ENCODE data around the gene FGF14.

FGF14 gene

DNA sequence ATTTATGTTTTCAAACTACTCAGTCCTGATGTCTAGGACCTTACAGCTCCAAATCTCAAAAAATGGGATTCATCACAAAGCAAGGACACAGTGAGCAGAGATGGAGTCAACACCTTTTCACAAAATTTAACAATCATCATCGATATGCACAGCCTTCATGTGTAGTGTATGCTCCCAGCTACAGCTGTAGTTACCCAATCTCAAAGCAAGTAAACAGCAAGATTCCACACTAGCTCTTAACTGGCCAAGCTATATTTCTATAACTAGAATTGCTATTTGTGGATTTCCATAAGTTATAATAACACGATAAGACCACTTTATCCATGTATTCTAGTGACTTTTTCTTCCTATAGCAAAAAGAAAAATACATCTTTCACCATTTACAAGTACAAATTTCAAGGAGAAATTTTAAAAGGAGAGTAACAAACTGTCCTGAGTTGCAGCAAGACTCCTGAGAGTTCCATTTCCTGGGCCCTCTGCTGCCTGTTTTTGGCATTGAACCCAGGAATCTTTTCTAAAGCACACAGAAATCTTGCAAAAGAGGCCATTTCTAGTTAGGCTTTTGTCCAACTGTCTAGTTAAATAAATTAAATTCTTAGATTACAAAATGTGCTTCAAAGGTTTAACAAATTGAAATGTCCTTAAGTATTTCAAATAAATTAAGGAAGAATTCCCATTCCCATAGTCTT lies 460.6 kb downstream of the FGF14 start:
- H3K27ac ChIP-seq (ENCODE audit: low read depth, low read length) = no peak overlapping the region
- H3K9ac ChIP-seq (ENCODE audit: low read depth in 1 of 2, low read length in 2 of 2) = no peak overlapping the region
- no peaks in the 10 kb centered on the region for H3K36me3 ChIP-seq (ENCODE audit: control insufficient read depth in 1 of 2, insufficient read depth in 2 of 2, low read length in 2 of 2)
- no peaks in the 10 kb centered on the region for H3K4me1 ChIP-seq (ENCODE audit: control insufficient read depth in 1 of 2, insufficient read depth in 2 of 2, low read length in 2 of 2)
- H3K9me3 ChIP-seq (ENCODE audit: control insufficient read depth in 1 of 2, low read length in 2 of 2) = no peaks in the 10 kb centered on the region
- no peak overlapping the region for H3K4me3 ChIP-seq (ENCODE audit: low read depth in 1 of 2, low read length in 2 of 2)
- no peaks in the 10 kb centered on the region for H3K27me3 ChIP-seq (ENCODE audit: control insufficient read depth in 1 of 2, insufficient read depth in 2 of 2, low read length in 2 of 2)

DNA sequence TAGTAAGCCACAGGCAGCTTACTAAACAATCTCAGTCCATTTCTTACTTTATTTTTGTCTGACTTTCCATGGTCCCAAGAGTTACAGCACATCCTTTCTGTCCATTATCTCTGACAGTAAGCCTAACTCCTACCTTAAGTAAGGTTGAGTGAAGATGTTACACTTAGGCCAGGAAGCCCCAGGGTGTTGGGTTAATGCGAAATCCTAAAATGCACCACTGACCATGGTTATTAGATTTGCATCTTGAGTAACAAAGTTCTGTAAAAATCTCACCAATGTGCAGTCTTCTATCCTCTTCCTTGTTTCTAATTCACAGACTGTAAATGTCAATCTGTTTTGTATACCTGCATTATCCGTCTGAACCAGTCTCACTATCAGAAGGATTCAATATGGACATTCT lies 462.5 kb downstream of the FGF14 start:
- Histone ChIP-seq H3K36me3 (ENCODE audit: control insufficient read depth in 1 of 2, insufficient read depth in 2 of 2, low read length in 2 of 2) (no peaks in the 10 kb centered on the region), H3K27ac (ENCODE audit: low read depth, low read length) (no peak overlapping the region), H3K4me1 (ENCODE audit: control insufficient read depth in 1 of 2, insufficient read depth in 2 of 2, low read length in 2 of 2) (no peaks in the 10 kb centered on the region)

DNA sequence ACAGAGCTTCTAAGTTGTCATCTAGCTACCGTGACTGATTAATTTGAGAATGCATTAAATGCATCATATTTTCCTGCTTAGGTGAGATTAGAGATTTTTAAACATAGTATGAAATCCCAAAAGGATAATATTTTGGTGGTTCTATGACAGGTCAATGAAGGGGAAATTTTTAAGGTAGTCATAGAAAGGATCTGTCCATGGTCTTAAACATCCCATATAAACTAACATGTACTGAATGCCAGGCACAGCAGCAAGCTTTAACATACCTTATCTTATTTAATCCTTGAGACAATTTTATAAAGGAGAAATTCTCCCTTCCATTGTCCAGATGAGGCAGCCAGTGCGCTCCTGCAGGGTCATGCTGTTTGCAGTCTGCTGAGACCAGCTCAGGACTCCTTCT lies 466.0 kb downstream of the FGF14 start:
- Histone ChIP-seq H3K9ac (ENCODE audit: low read depth in 1 of 2, low read length in 2 of 2) (no peak overlapping the region), H3K4me1 (ENCODE audit: control insufficient read depth in 1 of 2, insufficient read depth in 2 of 2, low read length in 2 of 2) (no peaks in the 10 kb centered on the region), H3K27me3 (ENCODE audit: control insufficient read depth in 1 of 2, insufficient read depth in 2 of 2, low read length in 2 of 2) (no peaks in the 10 kb centered on the region), H3K36me3 (ENCODE audit: control insufficient read depth in 1 of 2, insufficient read depth in 2 of 2, low read length in 2 of 2) (no peaks in the 10 kb centered on the region), H3K27ac (ENCODE audit: low read depth, low read length) (no peak overlapping the region), H3K9me3 (ENCODE audit: control insufficient read depth in 1 of 2, low read length in 2 of 2) (no peaks in the 10 kb centered on the region), H3K4me3 (ENCODE audit: low read depth in 1 of 2, low read length in 2 of 2) (no peak overlapping the region)

More for the DNA sequence above, 462.5 kb downstream of the FGF14 start:
- H3K9me3 ChIP-seq (ENCODE audit: control insufficient read depth in 1 of 2, low read length in 2 of 2) = no peaks in the 10 kb centered on the region
- no peaks in the 10 kb centered on the region for H3K27me3 ChIP-seq (ENCODE audit: control insufficient read depth in 1 of 2, insufficient read depth in 2 of 2, low read length in 2 of 2)
- no peak overlapping the region for H3K9ac ChIP-seq (ENCODE audit: low read depth in 1 of 2, low read length in 2 of 2)
- H3K4me3 ChIP-seq (ENCODE audit: low read depth in 1 of 2, low read length in 2 of 2) = no peak overlapping the region

DNA sequence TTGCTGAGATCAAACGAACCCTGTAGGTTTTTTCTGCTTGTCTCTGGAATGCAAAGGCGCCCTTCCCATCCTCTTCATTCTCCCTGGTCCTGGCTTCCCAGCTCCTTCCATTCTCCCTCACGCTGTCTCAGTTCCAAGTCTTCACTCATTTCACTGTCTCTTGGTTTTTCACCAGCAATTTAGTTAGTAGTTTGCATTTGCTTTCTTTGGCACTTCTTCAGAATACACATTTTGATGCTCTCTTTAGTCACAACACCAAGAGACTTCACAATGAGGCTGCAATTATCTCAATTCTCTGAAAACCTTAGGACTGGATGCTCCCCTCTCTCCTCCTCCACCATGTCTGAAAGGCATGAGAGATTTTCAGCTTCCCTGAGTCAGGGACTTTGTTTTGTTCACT lies 470.7 kb downstream of the FGF14 start:
- H3K9me3 ChIP-seq (ENCODE audit: control insufficient read depth in 1 of 2, low read length in 2 of 2) = no peaks in the 10 kb centered on the region
- H3K36me3 ChIP-seq (ENCODE audit: control insufficient read depth in 1 of 2, insufficient read depth in 2 of 2, low read length in 2 of 2) = no peaks in the 10 kb centered on the region

DNA sequence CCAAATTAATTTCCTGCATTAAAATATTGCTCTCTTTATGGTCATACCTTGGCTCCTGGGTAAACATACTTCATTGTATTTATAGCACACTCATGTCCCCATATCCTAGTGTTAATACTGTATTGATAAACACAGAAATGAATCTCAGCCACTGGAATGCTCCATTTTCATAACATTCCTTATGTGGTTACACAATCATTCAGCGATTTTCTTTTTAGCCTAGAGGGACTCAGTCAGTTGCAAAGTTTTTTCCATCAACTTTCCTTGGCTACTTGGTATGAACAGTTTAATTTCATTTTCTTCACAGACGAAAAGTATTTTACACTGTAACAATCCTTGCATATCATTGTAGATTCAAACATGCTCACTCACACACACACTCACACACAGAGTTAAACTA lies 471.5 kb downstream of the FGF14 start:
- H3K9me3 ChIP-seq (ENCODE audit: control insufficient read depth in 1 of 2, low read length in 2 of 2) = no peaks in the 10 kb centered on the region
- H3K27ac ChIP-seq (ENCODE audit: low read depth, low read length) = no peak overlapping the region
- H3K36me3 ChIP-seq (ENCODE audit: control insufficient read depth in 1 of 2, insufficient read depth in 2 of 2, low read length in 2 of 2) = no peaks in the 10 kb centered on the region
- no peaks in the 10 kb centered on the region for H3K27me3 ChIP-seq (ENCODE audit: control insufficient read depth in 1 of 2, insufficient read depth in 2 of 2, low read length in 2 of 2)
- H3K9ac ChIP-seq (ENCODE audit: low read depth in 1 of 2, low read length in 2 of 2) = no peak overlapping the region
- no peaks in the 10 kb centered on the region for H3K4me1 ChIP-seq (ENCODE audit: control insufficient read depth in 1 of 2, insufficient read depth in 2 of 2, low read length in 2 of 2)
- H3K4me3 ChIP-seq (ENCODE audit: low read depth in 1 of 2, low read length in 2 of 2) = no peak overlapping the region

More for the DNA sequence above, 470.7 kb downstream of the FGF14 start:
- Histone ChIP-seq H3K27me3 (ENCODE audit: control insufficient read depth in 1 of 2, insufficient read depth in 2 of 2, low read length in 2 of 2) (no peaks in the 10 kb centered on the region), H3K4me1 (ENCODE audit: control insufficient read depth in 1 of 2, insufficient read depth in 2 of 2, low read length in 2 of 2) (no peaks in the 10 kb centered on the region), H3K4me3 (ENCODE audit: low read depth in 1 of 2, low read length in 2 of 2) (no peak overlapping the region), H3K9ac (ENCODE audit: low read depth in 1 of 2, low read length in 2 of 2) (no peak overlapping the region), H3K27ac (ENCODE audit: low read depth, low read length) (no peak overlapping the region)

DNA sequence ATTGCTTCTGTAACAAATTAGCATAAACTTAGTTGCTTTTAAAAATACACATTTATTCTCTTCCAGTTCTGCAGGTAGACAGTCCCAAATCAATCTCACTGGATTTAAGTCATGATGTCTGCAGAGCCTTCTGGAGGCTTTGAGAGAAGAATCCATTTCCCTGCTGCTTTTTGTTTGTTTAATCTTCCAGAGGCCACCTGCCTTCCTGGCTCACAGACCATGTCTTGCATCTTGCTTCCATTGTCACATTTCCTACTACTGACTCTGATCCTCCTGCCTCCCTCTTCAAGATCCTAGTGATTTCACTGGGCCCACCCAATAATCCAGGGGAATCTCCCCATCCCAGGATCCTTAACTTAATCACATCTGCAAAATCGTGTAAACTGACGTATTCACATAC lies 476.1 kb downstream of the FGF14 start:
- no peaks in the 10 kb centered on the region for H3K9me3 ChIP-seq (ENCODE audit: control insufficient read depth in 1 of 2, low read length in 2 of 2)
- peaks cover 3 to 6% of the 10 kb centered on the region in 2 donors for H3K27me3 ChIP-seq (ENCODE audit: control insufficient read depth in 1 of 2, insufficient read depth in 2 of 2, low read length in 2 of 2)
- no peak overlapping the region for H3K9ac ChIP-seq (ENCODE audit: low read depth in 1 of 2, low read length in 2 of 2)
- no peak overlapping the region for H3K4me3 ChIP-seq (ENCODE audit: low read depth in 1 of 2, low read length in 2 of 2)
- no peaks in the 10 kb centered on the region for H3K4me1 ChIP-seq (ENCODE audit: control insufficient read depth in 1 of 2, insufficient read depth in 2 of 2, low read length in 2 of 2)
- no peaks in the 10 kb centered on the region for H3K36me3 ChIP-seq (ENCODE audit: control insufficient read depth in 1 of 2, insufficient read depth in 2 of 2, low read length in 2 of 2)
- H3K27ac ChIP-seq (ENCODE audit: low read depth, low read length) = no peak overlapping the region

DNA sequence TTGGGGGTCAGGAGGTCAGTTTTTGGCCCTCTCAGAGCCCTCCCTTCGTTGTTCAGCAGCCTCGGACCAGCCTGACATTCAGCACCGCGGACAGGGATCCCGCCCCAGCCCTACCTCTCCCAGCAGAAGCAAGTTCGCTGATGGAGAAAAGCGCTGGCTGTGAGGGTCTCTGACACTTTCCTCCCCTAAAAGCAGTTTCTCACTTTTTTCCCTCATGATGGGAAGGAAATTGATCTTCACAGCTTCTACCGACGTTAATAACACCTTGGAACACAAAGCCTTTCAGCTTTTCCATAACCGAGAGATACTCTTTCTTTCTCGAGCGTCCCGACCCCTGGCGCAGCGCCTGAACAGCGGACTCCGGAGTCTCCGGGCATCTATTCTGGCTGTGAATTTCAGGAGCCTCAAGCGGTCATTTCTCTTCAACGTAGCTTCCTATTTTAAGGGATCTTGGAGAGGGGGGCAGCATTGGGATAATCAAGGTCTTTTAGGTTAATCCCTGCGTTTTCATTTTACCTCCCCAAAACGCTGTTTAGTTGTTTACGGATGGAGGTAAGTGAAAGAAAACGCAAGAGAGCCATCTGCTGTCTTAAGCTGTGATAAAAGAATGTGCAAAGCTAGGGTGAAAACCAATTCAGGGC lies 482.2 kb downstream of the FGF14 start:
- H3K36me3 ChIP-seq (ENCODE audit: control insufficient read depth in 1 of 2, insufficient read depth in 2 of 2, low read length in 2 of 2) = no peaks in the 10 kb centered on the region
- H3K9ac ChIP-seq (ENCODE audit: low read depth in 1 of 2, low read length in 2 of 2) = no peak overlapping the region
- H3K27me3 ChIP-seq (ENCODE audit: control insufficient read depth in 1 of 2, insufficient read depth in 2 of 2, low read length in 2 of 2) = peaks cover 30 to 33% of the 10 kb centered on the region in 2 donors
- no peaks in the 10 kb centered on the region for H3K4me1 ChIP-seq (ENCODE audit: control insufficient read depth in 1 of 2, insufficient read depth in 2 of 2, low read length in 2 of 2)
- no peaks in the 10 kb centered on the region for H3K9me3 ChIP-seq (ENCODE audit: control insufficient read depth in 1 of 2, low read length in 2 of 2)
- no peak overlapping the region for H3K27ac ChIP-seq (ENCODE audit: low read depth, low read length)
- no peak overlapping the region for H3K4me3 ChIP-seq (ENCODE audit: low read depth in 1 of 2, low read length in 2 of 2)

DNA sequence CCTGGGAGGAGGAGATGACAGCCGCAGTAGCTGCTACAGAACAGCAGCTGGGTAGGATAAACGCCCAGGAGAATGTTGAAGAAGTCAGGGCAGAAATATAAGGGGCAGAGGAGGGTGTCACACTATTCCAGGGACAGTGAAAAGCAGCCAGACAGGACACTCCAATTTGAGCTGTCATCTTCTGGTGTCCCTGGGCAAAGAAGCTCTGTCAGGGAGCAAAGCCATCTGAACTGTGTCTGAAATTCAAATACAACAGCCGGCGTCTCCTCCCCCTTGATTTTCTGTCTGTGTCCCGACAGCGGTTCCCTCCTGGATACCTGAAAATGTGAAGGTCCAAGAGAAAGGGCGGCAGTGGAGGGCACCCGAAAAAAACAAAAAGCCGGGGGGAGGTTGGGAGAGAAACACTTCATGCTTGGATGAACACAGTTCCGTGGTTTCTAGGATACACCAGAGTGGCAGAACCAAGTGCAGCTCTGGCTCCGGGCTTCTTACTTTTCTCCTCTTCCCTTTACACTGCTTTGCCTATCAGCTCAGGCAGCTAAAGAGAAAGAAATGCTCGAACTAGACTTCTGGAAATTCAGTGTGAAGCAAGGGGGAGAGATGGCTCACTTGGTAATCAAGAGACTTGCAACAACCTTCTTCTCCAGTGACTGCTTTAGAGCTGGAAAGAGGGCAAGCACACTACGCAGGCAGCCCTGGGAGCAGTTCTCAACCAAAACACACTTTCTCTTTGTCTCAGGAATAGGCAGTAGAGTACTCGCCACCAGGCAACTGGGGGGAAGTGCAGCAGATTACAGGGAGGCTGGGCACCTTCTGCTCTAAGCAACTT lies 483.8 kb downstream of the FGF14 start:
- no peaks in the 10 kb centered on the region for H3K4me1 ChIP-seq (ENCODE audit: control insufficient read depth in 1 of 2, insufficient read depth in 2 of 2, low read length in 2 of 2)
- H3K27me3 ChIP-seq (ENCODE audit: control insufficient read depth in 1 of 2, insufficient read depth in 2 of 2, low read length in 2 of 2) = peaks cover 30 to 33% of the 10 kb centered on the region in 2 donors
- no peaks in the 10 kb centered on the region for H3K9me3 ChIP-seq (ENCODE audit: control insufficient read depth in 1 of 2, low read length in 2 of 2)
- H3K36me3 ChIP-seq (ENCODE audit: control insufficient read depth in 1 of 2, insufficient read depth in 2 of 2, low read length in 2 of 2) = no peaks in the 10 kb centered on the region
- H3K4me3 ChIP-seq (ENCODE audit: low read depth in 1 of 2, low read length in 2 of 2) = no peak overlapping the region
- H3K9ac ChIP-seq (ENCODE audit: low read depth in 1 of 2, low read length in 2 of 2) = no peak overlapping the region
- no peak overlapping the region for H3K27ac ChIP-seq (ENCODE audit: low read depth, low read length)

DNA sequence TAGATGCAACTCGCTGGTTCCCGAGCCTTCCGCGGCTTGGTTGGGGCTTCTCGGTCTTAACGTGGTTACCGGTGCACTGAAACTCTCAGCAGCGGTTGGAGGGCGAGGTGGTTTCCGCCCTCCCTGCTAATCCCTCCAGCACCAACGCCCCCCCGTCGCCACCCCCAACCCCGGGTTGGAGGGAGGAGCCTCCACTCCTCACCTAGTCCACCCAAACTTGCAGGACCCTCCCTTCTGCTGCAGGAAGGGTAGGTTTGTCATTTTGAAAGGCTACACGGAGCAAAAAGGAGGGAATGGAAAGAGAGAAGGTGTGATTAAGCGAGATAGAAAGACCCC lies 484.4 kb downstream of the FGF14 start:
- Histone ChIP-seq H3K9me3 (ENCODE audit: control insufficient read depth in 1 of 2, low read length in 2 of 2) (no peaks in the 10 kb centered on the region), H3K36me3 (ENCODE audit: control insufficient read depth in 1 of 2, insufficient read depth in 2 of 2, low read length in 2 of 2) (no peaks in the 10 kb centered on the region), H3K27ac (ENCODE audit: low read depth, low read length) (no peak overlapping the region), H3K9ac (ENCODE audit: low read depth in 1 of 2, low read length in 2 of 2) (no peak overlapping the region), H3K4me3 (ENCODE audit: low read depth in 1 of 2, low read length in 2 of 2) (no peak overlapping the region), H3K4me1 (ENCODE audit: control insufficient read depth in 1 of 2, insufficient read depth in 2 of 2, low read length in 2 of 2) (no peaks in the 10 kb centered on the region), H3K27me3 (ENCODE audit: control insufficient read depth in 1 of 2, insufficient read depth in 2 of 2, low read length in 2 of 2) (peaks cover 30 to 33% of the 10 kb centered on the region in 2 donors)

DNA sequence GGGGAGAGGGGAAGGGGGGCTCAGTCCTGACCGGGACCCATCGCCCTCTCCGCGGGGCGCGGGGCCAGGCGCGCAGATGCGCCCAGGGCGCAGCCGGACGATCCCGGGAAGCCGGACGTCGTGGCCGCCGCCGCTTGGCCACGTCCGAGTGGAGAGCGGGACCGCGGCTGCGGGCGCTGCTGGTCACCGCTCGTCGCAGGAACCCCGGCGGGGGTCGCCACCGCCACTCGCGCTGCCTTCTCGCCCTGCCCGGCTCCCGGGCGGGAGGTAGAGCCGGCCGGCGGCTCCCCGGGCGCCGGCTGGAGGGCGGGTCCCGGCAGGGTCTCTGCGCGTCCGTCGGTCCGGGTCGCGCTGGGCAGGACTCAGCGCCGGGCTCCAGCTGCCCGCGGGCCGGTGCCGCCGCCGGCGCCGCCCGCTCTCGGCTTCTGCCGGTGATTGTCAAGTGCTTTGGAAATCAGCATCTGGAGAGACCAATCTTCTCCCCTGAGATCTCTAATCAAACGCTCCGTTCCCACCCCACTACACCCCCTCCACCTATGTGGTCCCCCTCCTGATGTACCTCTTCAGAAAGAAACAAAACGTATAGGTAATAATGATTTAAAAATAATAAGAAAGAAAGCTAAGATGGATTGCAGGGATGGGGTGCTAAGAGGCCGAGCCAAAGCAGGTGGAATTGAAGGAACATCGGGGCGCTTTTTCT lies 484.9 kb downstream of the FGF14 start:
- Histone ChIP-seq H3K9ac (ENCODE audit: low read depth in 1 of 2, low read length in 2 of 2) (no peak overlapping the region), H3K27ac (ENCODE audit: low read depth, low read length) (no peak overlapping the region), H3K4me3 (ENCODE audit: low read depth in 1 of 2, low read length in 2 of 2) (no peak overlapping the region), H3K4me1 (ENCODE audit: control insufficient read depth in 1 of 2, insufficient read depth in 2 of 2, low read length in 2 of 2) (no peaks in the 10 kb centered on the region), H3K36me3 (ENCODE audit: control insufficient read depth in 1 of 2, insufficient read depth in 2 of 2, low read length in 2 of 2) (no peaks in the 10 kb centered on the region), H3K9me3 (ENCODE audit: control insufficient read depth in 1 of 2, low read length in 2 of 2) (no peaks in the 10 kb centered on the region), H3K27me3 (ENCODE audit: control insufficient read depth in 1 of 2, insufficient read depth in 2 of 2, low read length in 2 of 2) (peaks cover 30 to 33% of the 10 kb centered on the region in 2 donors)
